GM13976 (cell line): ENCODE results near the gene ADCY2.

Source experiments
- DNase-seq: peaks from one replicate; pipeline ENCODE4 v3.0.0; 2012; ENCODE audit warnings: low spot score
- in situ Hi-C: fragments of 300-500 bp; cut with MboI; formaldehyde crosslinking; loops from one replicate; pipeline ENCODE4 v1.12.0; 2022; ENCODE audit warnings: low sequenced_read_pairs, mixed read lengths, inconsistent platforms; ENCODE audit not compliant: unreplicated experiment
- TF ChIP-seq, protein P1 (sequence below): IDR thresholded peaks from 2 replicates; pipeline ENCODE4 v1.5.1; 2012; ENCODE audit warnings: borderline replicate concordance, mild to moderate bottlenecking; ENCODE audit not compliant: insufficient read depth; ENCODE audit errors: extremely low read depth, missing control alignments, control extremely low read depth

The ADCY2 gene

DNA sequence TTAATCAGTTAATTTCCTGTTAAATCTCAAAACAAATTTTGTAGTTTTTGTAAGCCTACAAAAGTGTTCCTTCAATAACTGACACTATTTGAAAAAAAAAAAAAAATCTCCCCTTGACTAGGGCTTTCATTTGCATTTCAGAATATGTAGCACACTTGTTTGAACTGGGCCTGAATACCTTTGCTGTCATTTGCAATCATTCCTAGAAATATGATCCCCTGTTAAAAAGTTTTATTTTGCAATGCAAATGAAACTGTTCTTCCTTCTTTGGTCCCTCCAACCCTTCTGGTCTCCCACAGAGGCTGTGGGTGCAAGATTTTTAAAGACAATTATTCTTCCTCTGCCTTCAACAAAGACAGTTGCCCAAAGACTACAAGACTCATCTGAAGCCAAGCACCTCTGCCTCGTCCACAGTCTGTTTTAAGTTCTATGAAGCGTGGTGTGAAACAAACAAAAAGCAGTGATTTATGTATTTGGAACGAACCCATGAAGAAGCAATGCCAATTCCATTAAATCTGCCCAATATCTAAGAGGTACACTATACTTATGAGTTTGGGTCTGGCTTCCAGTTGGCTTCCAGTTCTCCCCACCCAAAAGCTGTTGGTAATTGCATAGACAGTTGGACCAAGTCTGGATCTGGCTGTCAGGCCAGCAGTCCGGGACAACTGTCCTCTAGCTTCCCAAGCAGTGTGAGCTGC lies 388.9 kb downstream of the ADCY2 start:
- TF ChIP-seq, protein P1, sequence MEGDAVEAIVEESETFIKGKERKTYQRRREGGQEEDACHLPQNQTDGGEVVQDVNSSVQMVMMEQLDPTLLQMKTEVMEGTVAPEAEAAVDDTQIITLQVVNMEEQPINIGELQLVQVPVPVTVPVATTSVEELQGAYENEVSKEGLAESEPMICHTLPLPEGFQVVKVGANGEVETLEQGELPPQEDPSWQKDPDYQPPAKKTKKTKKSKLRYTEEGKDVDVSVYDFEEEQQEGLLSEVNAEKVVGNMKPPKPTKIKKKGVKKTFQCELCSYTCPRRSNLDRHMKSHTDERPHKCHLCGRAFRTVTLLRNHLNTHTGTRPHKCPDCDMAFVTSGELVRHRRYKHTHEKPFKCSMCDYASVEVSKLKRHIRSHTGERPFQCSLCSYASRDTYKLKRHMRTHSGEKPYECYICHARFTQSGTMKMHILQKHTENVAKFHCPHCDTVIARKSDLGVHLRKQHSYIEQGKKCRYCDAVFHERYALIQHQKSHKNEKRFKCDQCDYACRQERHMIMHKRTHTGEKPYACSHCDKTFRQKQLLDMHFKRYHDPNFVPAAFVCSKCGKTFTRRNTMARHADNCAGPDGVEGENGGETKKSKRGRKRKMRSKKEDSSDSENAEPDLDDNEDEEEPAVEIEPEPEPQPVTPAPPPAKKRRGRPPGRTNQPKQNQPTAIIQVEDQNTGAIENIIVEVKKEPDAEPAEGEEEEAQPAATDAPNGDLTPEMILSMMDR = no peak
- in situ Hi-C loops = no loop called here
- no peak for DNase-seq

DNA sequence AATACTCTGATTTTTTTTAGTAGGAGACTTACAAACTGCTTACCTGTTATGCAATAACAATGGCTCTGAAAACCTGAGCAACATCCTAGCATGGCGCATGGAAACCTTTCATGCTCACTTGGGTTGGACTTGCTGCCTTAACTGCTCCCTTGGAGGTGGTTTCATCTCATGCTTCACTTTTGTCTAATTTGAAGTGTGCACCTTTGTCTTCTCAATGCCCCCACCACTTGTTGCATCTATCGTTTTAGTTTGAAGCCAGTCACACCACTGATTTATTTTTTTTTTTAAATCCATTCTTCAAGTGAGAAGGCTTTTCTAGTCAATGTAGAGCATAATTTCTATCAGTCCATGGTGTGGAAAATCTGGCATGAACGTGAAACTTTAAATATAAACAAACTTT lies 391.8 kb downstream of the ADCY2 start:
- in situ Hi-C loops = no loop called here
- TF ChIP-seq, protein P1 = no peak

DNA sequence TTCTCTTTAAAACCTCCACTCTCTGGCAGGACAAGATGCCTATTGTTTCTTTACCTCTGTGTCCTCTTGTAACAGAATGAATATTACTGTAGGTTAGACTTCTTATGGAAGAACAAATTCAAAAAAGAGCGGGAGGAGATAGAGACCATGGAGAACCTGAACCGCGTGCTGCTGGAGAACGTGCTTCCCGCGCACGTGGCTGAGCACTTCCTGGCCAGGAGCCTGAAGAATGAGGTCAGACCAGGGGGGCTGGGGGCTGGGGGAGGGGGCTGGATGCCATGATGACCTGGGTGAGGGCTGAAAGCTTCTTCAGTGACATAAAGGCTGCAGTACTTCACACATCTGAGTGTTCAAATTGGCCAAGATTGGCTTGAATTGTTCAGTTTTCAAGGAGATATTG lies 393.6 kb downstream of the ADCY2 start:
- TF ChIP-seq, protein P1 = no peak
- no peak for DNase-seq
- in situ Hi-C loops = no loop called here

More for the DNA sequence above, 391.8 kb downstream of the ADCY2 start:
- no peak for DNase-seq

DNA sequence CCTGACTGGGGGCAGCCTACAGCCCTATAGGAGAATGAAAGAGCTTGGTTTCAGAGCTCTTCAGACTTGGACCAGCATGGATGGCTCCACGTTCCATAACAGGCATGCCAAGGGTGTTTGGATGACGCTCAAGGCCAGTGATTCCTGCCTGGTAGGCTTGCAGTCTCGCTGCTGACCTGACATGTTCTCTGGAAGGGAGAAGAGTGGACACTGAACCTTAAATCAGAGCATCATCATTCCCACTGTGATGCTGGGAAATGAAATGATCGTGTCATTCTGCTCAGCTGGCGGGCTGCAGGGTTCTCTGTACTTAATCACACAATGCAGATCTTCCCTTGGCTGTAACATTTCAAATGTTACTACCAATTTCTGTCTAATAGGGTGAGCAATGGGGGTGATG lies 398.0 kb downstream of the ADCY2 start:
- in situ Hi-C loops = no loop called here
- TF ChIP-seq, protein P1 = no peak
- no peak for DNase-seq

DNA sequence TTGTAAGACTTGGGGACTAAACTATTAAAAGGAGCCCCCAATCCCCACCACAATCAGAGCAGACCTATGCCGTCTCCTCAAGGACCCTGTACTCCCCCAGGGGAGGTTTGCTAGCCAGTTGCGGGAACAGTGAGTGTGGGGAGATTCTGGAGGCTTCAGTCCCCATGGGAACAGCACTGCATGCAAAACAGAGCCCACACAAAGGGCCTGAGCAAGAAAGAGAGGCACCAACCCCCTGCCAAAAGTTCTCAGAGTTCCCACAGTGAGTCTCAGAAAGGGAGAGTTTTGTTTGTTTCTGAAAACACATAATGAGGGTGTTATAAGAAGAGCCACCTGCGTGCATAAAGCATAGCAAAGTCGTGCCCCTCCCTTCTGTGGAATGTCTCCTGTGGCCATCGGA lies 398.4 kb downstream of the ADCY2 start:
- in situ Hi-C loops = no loop called here
- TF ChIP-seq, protein P1 = no peak
- DNase-seq = peak; percentile 74

DNA sequence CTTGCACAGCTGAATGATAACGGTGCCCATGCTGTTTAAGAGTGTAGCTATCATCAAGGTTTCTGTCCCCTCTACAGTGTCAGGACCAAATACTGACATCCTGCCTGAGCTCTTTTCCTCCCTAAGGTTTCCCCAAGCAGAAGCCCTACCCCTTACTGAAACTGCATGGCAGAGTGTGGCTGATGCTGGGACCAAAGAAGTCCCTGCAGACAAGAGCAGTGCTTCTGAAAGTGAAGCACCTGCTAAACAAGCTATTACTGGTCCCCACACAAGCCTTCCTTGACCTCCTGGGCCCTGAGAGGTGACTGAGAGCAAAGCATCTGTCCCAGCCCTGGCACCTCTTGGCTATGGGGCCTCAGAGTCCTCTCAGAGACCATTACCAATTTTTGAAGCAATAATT lies 398.9 kb downstream of the ADCY2 start:
- in situ Hi-C loops = no loop called here
- TF ChIP-seq, protein P1 = no peak
- peak; percentile 38 for DNase-seq
